HL-60 (cell line): ENCODE results near the gene PCNX2.

Experiments
- DNase-seq, 2 experiments: peaks; one replicate each; pipeline ENCODE4 v3.0.0-alpha.2; 2010 to 2020; ENCODE audit warnings: low read depth in 1 of 2, low spot score in 1 of 2
- H3K27ac ChIP-seq: fragments of 250-450 bp; sonication (Bioruptor Pico); replicated peaks from 2 replicates; pipeline ENCODE4 v1.5.1; 2020; ENCODE audit warnings: mild to moderate bottlenecking, moderate library complexity
- H3K27me3 ChIP-seq: fragments of 250-450 bp; sonication (Bioruptor Pico); 2 replicates; pipeline ENCODE4 v1.5.1; 2021; ENCODE audit warnings: mild to moderate bottlenecking, moderate library complexity; ENCODE audit not compliant: insufficient read depth, poor library complexity, severe bottlenecking
- H3K4me3 ChIP-seq: replicated peaks from 2 replicates; pipeline ENCODE4 v1.5.1; 2011; ENCODE audit warnings: mild to moderate bottlenecking, control low read depth, low read length; ENCODE audit not compliant: insufficient read depth
- CTCF ChIP-seq: IDR thresholded peaks from one replicate; pipeline ENCODE4 v1.5.1; 2011; ENCODE audit warnings: low read length, control low read depth, inconsistent platforms; ENCODE audit not compliant: insufficient read depth
- GABPA ChIP-seq: IDR thresholded peaks from 2 replicates; pipeline ENCODE4 v1.6.1; 2012; ENCODE audit warnings: low read depth
- POLR2AphosphoS5 ChIP-seq: IDR thresholded peaks from 2 replicates; pipeline ENCODE4 v1.6.1; 2012; ENCODE audit warnings: low read depth
- SPI1 ChIP-seq: IDR thresholded peaks from 2 replicates; pipeline ENCODE4 v1.6.1; 2012; ENCODE audit warnings: low read depth, mild to moderate bottlenecking, borderline replicate concordance
- TF ChIP-seq, protein P1 (sequence below): IDR thresholded peaks from 2 replicates; pipeline ENCODE4 v1.6.1; 2012; ENCODE audit warnings: low read depth; ENCODE audit not compliant: insufficient replicate concordance

PCNX2 gene

GRCh38 chr1:233320023-233320422, 24.5 kb upstream of the PCNX2 start:
- TF ChIP-seq GABPA (no peak), CTCF (no peak), POLR2AphosphoS5 (no peak), SPI1 (no peak)
- TF ChIP-seq, protein P1, sequence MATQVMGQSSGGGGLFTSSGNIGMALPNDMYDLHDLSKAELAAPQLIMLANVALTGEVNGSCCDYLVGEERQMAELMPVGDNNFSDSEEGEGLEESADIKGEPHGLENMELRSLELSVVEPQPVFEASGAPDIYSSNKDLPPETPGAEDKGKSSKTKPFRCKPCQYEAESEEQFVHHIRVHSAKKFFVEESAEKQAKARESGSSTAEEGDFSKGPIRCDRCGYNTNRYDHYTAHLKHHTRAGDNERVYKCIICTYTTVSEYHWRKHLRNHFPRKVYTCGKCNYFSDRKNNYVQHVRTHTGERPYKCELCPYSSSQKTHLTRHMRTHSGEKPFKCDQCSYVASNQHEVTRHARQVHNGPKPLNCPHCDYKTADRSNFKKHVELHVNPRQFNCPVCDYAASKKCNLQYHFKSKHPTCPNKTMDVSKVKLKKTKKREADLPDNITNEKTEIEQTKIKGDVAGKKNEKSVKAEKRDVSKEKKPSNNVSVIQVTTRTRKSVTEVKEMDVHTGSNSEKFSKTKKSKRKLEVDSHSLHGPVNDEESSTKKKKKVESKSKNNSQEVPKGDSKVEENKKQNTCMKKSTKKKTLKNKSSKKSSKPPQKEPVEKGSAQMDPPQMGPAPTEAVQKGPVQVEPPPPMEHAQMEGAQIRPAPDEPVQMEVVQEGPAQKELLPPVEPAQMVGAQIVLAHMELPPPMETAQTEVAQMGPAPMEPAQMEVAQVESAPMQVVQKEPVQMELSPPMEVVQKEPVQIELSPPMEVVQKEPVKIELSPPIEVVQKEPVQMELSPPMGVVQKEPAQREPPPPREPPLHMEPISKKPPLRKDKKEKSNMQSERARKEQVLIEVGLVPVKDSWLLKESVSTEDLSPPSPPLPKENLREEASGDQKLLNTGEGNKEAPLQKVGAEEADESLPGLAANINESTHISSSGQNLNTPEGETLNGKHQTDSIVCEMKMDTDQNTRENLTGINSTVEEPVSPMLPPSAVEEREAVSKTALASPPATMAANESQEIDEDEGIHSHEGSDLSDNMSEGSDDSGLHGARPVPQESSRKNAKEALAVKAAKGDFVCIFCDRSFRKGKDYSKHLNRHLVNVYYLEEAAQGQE, result no peak
- Histone ChIP-seq H3K27me3 (peaks cover 8% of the 10 kb centered on the region), H3K4me3 (no peak overlapping the region), H3K27ac (no peak overlapping the region)
- no peak for DNase-seq

- Histone ChIP-seq H3K27ac (no peak overlapping the region), H3K27me3 (peaks cover 8% of the 10 kb centered on the region), H3K4me3 (no peak overlapping the region)
- TF ChIP-seq POLR2AphosphoS5, result no peak
- TF ChIP-seq, protein P1, result no peak
- no peak for TF ChIP-seq CTCF
- no peak for DNase-seq
These were observed 23.7 kb upstream of the PCNX2 start for GRCh38 chr1:233319272-233319671.

DNA sequence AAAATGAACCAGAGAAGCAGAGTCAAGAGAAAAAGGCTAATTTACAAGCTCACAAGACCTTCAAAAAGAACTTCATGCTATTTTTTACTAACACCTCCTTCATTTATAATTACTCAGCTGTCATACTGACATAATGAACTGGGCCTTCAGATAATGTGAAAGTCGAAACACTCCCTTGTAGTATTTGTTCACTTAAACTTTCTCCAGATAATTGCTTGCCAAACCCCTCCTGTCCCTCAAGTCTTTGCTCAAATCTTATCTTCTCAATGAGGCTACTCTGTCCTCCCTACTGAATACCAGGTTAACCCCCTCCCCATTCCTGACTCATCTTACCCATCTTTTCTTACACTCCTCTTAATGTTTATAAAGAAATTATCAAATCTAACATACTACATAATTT, 20.9 kb upstream of the PCNX2 start:
- TF ChIP-seq SPI1, result no peak
- TF ChIP-seq GABPA, result no peak
- TF ChIP-seq, protein P1, result no peak
- no peak for TF ChIP-seq CTCF
- TF ChIP-seq POLR2AphosphoS5, result no peak
- H3K27me3 ChIP-seq, result peaks cover 8% of the 10 kb centered on the region
- no peak for DNase-seq
- H3K4me3 ChIP-seq, result no peak overlapping the region
- H3K27ac ChIP-seq, result no peak overlapping the region
